HG03460 (cell line): ENCODE data around the gene LCE4A.

Experiments used
- ATAC-seq: cut with Tn5 transposase; IDR thresholded peaks from one replicate; pipeline ENCODE4 v1.9.1; 2021; ENCODE audit not compliant: unreplicated experiment

The LCE4A gene

DNA sequence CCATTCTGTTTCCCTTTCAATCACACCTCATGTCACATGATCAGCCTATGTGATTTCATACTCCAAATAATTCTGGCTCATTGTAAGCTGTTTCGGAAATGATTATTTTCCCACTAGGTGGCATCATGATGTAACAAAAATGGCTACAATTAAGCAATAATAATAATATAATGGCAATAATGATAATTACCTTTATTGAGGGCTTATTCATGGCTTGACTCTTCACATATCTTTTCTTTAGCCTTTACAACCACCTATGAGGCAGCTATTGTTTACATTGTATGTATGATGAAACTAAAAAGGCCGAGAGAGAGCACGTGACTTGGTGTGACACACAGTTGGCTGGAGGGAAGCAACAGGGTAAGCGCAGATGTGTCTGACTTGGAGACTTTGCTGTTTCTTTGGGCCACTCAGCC is 37.3 kb downstream of the LCE4A start:
- ATAC-seq: no peak

DNA sequence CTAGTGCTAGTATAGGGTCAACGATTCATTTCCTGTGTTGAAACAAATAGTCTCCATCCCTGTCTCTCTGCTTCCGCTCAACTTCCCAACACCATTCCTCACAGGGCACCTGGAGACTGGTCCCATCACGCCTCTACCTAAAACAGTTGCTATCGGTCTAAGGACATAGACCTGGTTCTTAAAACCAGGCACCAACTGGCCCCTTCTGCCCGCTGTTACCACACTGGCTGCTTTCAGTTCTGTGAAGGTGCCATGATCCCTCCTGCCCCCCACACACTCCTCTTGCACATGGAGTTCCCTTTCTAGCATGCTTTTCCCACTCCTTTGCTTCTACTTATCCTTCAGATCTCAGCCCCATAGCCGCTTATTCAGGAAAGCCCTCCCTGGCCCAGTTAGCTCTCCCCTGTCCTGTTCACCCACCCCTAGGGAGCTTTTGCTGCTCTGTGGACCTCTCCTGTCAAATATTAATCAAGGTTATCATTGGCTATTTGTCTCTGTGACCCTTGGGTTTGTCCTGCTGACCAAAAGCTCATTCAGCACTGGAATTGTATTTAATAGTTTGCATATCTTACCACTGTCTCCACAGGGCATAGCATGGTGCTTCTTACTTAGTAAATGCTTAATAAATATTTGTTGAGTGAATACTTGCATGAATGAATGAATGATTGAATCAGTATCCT is 37.9 kb downstream of the LCE4A start:
- no peak for ATAC-seq

DNA sequence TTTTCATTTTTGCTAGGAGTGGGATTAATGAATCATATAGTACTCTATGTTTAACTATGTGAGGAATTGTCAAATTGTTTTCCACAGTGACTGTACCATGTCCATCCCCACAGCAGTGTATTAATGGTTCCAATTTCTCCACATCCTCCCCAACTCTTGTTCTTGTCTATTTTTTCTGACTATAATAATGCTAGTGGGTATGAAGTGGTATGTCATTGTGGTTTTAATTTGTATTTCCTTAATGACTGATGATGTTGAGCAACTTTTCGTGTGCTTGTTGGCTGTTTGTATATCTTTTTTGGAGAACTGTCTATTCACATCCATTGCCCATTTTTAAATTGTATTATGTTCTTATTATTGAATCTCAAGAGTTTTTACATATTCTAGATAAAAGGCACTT is 39.9 kb downstream of the LCE4A start:
- no peak for ATAC-seq

DNA sequence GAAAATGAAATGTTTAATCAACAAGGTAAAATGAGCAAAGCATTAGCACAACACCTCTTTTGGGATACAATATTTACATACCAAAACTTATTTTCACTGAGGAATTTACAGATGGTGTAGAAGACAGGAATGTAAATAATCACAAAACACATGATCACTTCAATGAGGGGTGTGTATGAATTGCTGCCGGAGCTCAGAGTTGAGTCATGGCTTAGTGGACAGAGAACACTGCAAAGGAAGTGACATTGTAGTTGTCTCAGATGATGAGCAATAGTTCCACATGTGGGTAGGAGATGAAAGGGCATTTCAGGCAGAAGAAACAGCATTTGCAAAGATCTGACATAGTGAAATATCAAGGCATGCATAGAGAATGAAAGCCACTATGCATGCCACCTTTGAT is 44.3 kb downstream of the LCE4A start:
- no peak for ATAC-seq

DNA sequence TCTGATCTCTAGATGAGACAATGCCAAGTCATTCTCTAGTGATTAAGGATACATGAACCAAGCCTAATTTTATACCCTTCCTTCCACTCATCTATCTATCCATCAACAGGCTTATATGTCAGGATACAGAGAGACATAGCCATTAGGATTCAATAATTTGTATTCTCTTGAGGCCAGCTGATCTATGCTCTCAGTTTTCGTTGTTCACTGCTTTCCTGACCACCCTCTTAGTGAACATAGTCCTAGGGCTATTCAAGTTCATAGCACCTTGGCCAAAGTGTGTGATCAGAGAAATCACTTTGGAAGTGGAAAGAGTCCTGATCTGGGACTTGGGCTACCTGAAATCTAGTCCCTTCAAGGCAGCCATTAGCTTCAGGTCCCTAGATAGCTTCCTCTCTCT is 45.6 kb downstream of the LCE4A start:
- ATAC-seq: no peak

DNA sequence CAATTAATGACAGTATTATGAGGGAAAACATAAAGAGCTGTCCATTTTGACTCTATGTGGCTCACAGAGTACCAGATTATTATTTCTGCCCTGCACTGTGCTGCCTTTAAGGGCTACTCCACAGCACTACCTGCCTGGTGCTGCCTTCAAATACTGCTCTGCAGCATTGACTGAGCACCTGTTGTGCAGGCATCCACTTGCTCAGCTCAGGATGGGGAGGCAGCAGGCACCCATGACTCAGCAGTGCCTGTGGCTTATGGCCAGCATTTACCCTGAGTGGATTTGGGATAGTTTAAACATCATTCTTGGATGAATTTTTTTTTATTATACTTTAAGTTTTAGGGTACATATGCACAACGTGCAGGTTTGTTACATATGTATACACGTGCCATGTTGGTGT is 48.9 kb downstream of the LCE4A start:
- no peak for ATAC-seq

DNA sequence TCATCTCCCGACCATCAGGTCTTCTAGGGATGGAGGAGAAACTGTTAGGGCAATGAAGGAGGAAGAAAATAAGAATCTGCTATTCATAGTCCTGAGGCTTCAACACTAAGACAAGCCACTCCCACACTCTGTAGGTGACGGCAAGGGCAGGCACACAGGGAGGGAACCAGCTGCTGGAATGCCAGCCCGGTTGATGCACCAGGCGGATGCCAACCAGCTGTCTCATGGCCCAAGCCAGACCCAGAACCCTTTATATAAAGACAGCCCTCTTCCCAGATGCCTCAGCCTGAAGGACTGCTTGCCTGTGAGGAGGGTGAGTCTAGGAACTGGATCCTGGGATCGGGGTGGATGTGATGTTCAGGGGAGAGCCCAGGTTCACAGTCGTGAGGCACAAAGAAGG is 49.8 kb downstream of the LCE4A start, which contains the start of gene KPRP:
Gene KPRP, plus strand, starts transcription at position 279 of the 400 bp plus-strand sequence. CDS start 1,564 bp downstream, outside the sequence.
- no peak for ATAC-seq

DNA sequence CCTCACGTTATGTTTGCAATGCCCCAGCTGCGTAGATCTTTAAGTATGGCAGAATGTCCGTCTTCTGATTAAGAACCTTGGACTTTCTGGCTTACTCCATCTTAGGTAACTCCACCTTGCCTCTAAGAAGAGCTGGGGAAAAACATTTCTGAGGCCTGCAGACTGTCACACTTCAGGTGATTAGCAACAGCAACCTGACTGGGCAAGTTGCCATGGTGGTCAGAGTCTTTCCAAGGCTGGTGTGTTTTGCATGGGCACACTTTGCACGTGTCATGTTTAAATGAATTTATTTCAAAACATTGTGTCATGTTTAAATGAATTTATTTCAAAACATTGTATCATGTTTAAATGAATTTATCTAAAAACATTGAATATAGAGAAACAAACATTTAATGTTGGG is 50.7 kb downstream of the LCE4A start:
- no peak for ATAC-seq
